RCC 7860 (cell line): ENCODE data around the gene R3HDM1.
"Not testable (repeated sequence)": the region's sequence is repeated elsewhere in the genome, so short reads cannot be mapped to it uniquely, and the experiment has no call there.

Experiments used
- DNase-seq: peaks from one replicate; pipeline ENCODE4 v3.0.0-alpha.2; 2015; ENCODE audit warnings: low spot score
- FAIRE-seq: peaks from 2 replicates; lab custom pipeline; 2012; peaks lifted over from hg19 to GRCh38; lab: Jason Lieb, UNC

Gene R3HDM1

DNA sequence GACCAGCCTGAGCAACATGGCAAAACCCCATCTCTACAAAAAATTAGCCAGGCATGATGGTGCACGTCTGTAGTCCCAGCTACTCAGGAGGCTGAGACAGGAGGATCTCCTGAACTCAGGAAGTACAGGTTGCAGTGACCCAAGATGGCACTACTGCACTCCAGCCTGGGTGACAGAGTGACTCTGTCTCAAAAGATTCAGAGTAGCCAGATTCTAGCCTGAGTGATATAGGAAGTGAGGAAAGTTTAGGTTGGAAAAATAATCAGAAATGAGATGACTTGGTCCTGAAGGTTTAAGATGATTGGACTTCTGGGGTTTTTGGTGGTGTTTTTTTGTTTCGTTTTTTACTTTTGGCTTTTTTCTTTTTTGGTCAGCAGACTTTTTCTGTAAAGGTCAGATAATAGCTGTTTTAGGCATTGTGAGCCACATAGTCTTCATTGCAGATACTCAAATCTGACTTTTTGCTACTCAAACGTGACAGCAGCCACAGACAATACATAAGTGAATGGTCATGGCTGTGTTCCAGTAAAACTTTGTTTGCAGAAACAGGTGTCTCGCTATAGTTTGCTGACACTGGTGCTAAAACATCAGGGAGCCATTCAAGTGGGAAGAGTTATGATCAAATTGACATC lies 106.3 kb downstream of the R3HDM1 start:
- FAIRE-seq (no peak), DNase-seq (no peak)

- no peak for DNase-seq
- no peak for FAIRE-seq
These were observed 107.5 kb downstream of the R3HDM1 start for GRCh38 chr2:135638825-135639224.

GRCh38 chr2:135641156-135642068 lies 110.1 kb downstream of the R3HDM1 start:
- FAIRE-seq = no peak

GRCh38 chr2:135647836-135648579 lies 116.7 kb downstream of the R3HDM1 start:
- FAIRE-seq (no peak), DNase-seq (no peak)

More at GRCh38 chr2:135641156-135642068, 110.1 kb downstream of the R3HDM1 start:
- no peak for DNase-seq

DNA sequence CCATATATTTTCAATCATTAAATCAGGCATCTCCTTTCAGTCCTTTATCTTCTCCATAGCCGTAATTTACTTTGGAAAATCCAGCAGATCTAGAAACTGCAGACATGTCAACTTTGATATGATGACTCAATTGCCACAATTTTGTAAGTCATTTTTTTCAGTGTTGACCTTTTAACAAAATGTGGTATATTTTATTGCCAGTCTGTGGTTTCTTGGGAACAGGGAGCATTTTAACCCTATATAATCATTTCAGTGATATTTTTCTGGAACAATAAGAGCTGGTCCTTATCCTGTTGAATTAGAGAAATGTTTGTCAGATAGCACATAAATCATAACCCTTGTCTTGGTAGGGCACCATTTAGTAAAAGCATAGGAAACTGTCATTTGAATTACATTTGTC lies 119.4 kb downstream of the R3HDM1 start:
- DNase-seq (peak; percentile 27), FAIRE-seq (peak; percentile 92)

GRCh38 chr2:135651717-135652116 lies 120.4 kb downstream of the R3HDM1 start:
- DNase-seq (no peak), FAIRE-seq (no peak)

GRCh38 chr2:135654239-135654638 lies 123.0 kb downstream of the R3HDM1 start:
- not testable (repeated sequence) for DNase-seq, FAIRE-seq

GRCh38 chr2:135657806-135658582 lies 126.7 kb downstream of the R3HDM1 start:
- no peak for FAIRE-seq
- DNase-seq = no peak

DNA sequence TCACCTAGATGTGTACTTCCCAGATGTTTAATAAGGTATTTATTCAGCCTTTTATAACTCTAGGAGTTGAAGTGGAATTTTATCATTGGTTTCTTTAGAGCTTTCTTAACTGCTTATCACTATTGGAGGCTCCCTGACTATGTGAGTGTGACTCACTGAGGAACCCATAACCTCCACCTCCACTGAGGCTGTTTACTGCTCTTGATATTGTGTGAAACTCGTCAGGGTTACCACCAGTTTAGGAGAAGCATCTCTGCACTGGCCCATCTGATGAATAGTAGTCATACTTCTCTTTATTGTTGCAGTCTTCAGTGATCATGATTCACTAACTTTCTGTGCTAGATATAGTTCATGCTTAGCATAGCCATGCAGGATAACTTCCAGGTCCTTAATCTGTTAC lies 130.8 kb downstream of the R3HDM1 start:
- FAIRE-seq (no peak), DNase-seq (no peak)

DNA sequence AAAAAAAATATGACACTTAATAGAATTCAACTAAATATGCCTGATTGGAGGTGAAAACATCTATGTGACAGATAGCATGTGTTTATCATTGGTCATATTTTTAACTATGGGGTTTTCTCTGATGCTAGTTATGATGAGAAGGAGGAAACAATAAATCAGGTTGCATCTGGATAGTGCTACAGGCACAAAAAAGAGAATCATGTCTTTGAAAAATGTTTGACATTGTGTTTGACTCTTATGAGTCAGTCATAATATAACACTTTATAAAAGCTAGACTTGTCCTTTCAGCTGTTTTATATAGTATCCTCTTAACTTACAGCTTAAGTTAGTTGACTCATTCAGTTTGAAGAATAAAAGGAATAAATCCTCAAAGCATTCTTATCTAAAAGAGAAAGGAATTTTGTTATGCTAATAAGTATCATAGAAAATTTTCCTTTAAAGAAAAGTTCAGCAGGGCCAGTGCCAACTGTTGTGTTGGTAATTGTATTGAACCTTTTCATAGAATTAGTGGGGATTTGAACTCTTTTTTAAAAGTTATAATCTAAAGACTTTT lies 131.9 kb downstream of the R3HDM1 start:
- no peak for DNase-seq

DNA sequence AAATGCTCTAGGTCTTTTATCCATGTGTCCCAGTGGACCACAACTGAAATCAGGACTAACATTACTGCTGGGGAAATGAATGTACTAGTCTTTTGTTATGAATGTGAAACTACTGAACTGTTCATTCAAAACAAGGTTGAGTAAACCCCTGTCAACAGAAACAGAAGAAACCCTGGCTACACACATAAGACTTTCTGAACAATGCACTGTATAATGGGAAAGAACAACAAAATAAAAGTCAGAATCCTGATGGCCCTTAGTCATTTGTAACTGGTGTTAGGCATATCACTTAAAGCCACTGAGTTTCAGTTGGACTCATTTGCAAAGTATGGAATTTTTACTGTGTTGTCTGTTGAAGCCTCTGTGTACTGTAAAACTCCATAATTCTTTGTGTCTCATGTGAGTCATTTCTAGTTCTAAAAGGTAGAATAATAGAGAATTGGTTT lies 133.4 kb downstream of the R3HDM1 start:
- no peak for FAIRE-seq

More for the DNA sequence above, 131.9 kb downstream of the R3HDM1 start:
- no peak for FAIRE-seq

GRCh38 chr2:135667045-135667444 lies 135.8 kb downstream of the R3HDM1 start:
- FAIRE-seq = no peak
- DNase-seq = no peak

More for the DNA sequence above, 133.4 kb downstream of the R3HDM1 start:
- no peak for DNase-seq

DNA sequence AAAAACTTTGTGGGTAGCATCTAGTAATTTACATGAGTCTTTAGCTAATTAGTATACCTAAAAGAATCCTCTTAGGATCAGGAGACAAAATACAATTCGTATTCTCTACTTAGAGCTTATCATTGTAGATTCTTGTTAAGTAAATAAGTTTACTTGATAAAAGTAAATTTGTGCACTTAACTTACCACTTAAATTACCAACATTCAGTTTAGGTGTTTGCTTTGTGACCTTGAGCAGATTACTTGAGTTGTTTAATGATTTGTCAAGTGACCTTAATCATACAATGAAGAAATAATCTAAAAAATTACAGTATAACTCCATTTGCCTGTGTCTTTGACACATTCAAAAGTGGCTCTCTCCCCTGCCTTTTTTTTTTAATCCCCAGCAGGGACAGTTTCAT lies 143.2 kb downstream of the R3HDM1 start:
- FAIRE-seq (no peak), DNase-seq (no peak)

GRCh38 chr2:135676031-135676430 lies 144.7 kb downstream of the R3HDM1 start:
- DNase-seq (no peak), FAIRE-seq (no peak)

GRCh38 chr2:135679125-135679524 lies 147.8 kb downstream of the R3HDM1 start:
- FAIRE-seq (no peak), DNase-seq (no peak)

DNA sequence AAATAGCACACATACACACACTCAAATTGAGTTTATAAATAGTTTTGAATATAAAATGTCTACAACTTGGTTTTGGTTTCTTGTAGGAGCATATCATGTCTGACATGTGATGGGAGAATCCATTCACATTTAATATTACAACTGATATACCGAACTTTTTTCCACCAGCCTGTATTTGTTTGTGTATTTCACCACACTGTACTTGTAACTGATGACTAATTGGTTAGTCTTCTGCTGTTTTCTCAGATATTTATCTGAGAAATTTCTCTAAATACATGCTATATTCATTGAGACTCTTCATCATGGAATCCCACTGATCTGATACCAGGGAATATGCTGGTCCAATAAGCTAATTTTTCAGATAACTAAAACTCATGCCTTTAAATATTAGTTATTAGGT lies 154.1 kb downstream of the R3HDM1 start:
- FAIRE-seq (no peak), DNase-seq (no peak)

DNA sequence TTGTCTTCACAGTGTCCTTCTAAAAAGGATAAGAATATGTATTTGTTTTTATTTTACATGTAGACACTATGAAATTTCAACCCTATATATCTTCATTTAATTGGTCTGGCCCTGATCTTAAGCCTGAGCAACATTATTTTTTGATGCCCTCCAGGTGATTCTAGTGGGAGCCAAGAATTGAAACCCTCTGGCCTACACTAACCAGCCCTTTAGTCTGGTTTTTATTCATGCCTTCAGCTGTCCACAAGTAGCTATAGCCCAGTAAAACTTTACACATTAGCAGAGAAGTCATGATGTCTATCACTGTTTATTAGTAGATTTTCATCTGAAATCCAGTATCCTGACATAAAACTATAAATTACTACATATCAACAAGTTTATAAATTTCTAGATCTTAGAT lies 157.7 kb downstream of the R3HDM1 start:
- FAIRE-seq (no peak), DNase-seq (no peak)

GRCh38 chr2:135689679-135690078 lies 158.4 kb downstream of the R3HDM1 start:
- DNase-seq (no peak), FAIRE-seq (no peak)

- no peak for DNase-seq
- no peak for FAIRE-seq
These were observed 163.4 kb downstream of the R3HDM1 start for GRCh38 chr2:135694711-135695110.

GRCh38 chr2:135698838-135699237 lies 167.6 kb downstream of the R3HDM1 start:
- DNase-seq (no peak), FAIRE-seq (no peak)
